Measurements from ENCODE around the gene RND2. TPM values are rescaled to one million over a fixed set of nuclear protein-coding genes. Genes with fewer than 3 reads are reported as not detected.

Gene RND2
- total and polyA plus RNA-seq, 9 of the 15 experiments (the other 6 are each of a cell fraction or from before 2014, with no cell fraction given), result 0.15 to 1.9 (median 0.98) TPM

DNA sequence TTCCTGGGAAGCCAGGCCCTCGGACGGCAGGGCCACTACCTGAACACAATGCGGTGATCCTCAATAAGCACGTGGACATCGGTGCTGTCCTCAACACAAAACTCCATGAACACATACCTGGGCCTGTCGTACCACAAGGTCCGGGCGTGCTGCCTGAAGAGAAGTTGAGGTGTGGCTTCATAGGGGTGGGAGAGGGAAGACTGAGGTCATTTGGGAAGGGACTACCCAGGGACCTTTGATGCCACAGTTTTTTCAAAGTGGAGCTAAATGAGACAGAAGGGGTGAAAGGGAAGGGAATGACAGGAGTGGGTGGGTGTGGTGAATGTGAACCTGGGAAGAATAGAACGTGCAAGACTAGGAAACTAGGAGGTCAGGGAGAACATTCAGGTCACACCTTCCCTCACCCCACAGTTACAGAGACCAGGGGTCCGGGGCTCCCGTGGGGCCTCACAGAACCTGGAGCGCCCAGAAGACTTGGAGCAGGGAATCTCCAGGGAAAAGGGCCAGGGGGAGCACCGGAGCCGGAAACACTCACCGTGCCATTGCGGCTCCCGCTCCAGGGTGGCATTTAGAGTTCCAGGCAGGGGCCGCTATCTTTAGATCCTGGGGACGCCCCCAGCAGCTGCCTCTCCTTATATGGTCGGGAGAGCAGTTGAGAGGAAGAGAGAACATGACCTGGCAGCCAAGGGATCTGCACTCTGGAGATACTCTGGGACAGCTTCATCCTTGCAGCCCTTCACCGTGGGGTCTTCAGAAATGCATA is 45.3 kb upstream of the RND2 start, which contains the start of gene PTGES3L (continued):
- TF ChIP-seq, protein P1, sequence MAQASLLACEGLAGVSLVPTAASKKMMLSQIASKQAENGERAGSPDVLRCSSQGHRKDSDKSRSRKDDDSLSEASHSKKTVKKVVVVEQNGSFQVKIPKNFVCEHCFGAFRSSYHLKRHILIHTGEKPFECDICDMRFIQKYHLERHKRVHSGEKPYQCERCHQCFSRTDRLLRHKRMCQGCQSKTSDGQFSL (CRISPR knock-in tag; IDR thresholded peaks at IDR 0.05), result no peak
- TF ChIP-seq, protein P1 (tag; IDR thresholded peaks at IDR 0.05), result no peak
- TF ChIP-seq ZNF408 (CRISPR knock-in tag; IDR thresholded peaks at IDR 0.05; ENCODE audit: low read depth) (no peak), ESRRA (IDR thresholded peaks at IDR 0.05; ENCODE audit: borderline replicate concordance, low read depth) (peak; percentile 29; the same call in 1 of the 2 replicates), POLR2A (conservative IDR thresholded peaks at IDR 0.05) (peak; percentile 59), CHD1 (IDR thresholded peaks at IDR 0.05; ENCODE audit: low read length) (peak; percentile 16), DDX20 (tag; IDR thresholded peaks at IDR 0.05; ENCODE audit: low read depth) (no peak), NFE2 (IDR thresholded peaks at IDR 0.05; ENCODE audit: low read depth) (no peak)
- TF ChIP-seq, protein P2, sequence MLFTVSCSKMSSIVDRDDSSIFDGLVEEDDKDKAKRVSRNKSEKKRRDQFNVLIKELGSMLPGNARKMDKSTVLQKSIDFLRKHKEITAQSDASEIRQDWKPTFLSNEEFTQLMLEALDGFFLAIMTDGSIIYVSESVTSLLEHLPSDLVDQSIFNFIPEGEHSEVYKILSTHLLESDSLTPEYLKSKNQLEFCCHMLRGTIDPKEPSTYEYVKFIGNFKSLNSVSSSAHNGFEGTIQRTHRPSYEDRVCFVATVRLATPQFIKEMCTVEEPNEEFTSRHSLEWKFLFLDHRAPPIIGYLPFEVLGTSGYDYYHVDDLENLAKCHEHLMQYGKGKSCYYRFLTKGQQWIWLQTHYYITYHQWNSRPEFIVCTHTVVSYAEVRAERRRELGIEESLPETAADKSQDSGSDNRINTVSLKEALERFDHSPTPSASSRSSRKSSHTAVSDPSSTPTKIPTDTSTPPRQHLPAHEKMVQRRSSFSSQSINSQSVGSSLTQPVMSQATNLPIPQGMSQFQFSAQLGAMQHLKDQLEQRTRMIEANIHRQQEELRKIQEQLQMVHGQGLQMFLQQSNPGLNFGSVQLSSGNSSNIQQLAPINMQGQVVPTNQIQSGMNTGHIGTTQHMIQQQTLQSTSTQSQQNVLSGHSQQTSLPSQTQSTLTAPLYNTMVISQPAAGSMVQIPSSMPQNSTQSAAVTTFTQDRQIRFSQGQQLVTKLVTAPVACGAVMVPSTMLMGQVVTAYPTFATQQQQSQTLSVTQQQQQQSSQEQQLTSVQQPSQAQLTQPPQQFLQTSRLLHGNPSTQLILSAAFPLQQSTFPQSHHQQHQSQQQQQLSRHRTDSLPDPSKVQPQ (CRISPR knock-in tag; IDR thresholded peaks at IDR 0.05; ENCODE audit: borderline replicate concordance), result no peak
- TF ChIP-seq, protein P3, sequence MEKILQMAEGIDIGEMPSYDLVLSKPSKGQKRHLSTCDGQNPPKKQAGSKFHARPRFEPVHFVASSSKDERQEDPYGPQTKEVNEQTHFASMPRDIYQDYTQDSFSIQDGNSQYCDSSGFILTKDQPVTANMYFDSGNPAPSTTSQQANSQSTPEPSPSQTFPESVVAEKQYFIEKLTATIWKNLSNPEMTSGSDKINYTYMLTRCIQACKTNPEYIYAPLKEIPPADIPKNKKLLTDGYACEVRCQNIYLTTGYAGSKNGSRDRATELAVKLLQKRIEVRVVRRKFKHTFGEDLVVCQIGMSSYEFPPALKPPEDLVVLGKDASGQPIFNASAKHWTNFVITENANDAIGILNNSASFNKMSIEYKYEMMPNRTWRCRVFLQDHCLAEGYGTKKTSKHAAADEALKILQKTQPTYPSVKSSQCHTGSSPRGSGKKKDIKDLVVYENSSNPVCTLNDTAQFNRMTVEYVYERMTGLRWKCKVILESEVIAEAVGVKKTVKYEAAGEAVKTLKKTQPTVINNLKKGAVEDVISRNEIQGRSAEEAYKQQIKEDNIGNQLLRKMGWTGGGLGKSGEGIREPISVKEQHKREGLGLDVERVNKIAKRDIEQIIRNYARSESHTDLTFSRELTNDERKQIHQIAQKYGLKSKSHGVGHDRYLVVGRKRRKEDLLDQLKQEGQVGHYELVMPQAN (IDR thresholded peaks at IDR 0.05; ENCODE audit: borderline replicate concordance), result peak; percentile 62; the same call in 1 of the 2 replicates
- TF ChIP-seq, protein P4, sequence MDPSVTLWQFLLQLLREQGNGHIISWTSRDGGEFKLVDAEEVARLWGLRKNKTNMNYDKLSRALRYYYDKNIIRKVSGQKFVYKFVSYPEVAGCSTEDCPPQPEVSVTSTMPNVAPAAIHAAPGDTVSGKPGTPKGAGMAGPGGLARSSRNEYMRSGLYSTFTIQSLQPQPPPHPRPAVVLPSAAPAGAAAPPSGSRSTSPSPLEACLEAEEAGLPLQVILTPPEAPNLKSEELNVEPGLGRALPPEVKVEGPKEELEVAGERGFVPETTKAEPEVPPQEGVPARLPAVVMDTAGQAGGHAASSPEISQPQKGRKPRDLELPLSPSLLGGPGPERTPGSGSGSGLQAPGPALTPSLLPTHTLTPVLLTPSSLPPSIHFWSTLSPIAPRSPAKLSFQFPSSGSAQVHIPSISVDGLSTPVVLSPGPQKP (CRISPR knock-in tag; IDR thresholded peaks at IDR 0.05), result no peak
- TF ChIP-seq, protein P5, sequence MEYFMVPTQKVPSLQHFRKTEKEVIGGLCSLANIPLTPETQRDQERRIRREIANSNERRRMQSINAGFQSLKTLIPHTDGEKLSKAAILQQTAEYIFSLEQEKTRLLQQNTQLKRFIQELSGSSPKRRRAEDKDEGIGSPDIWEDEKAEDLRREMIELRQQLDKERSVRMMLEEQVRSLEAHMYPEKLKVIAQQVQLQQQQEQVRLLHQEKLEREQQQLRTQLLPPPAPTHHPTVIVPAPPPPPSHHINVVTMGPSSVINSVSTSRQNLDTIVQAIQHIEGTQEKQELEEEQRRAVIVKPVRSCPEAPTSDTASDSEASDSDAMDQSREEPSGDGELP (CRISPR knock-in tag; IDR thresholded peaks at IDR 0.05; ENCODE audit: borderline replicate concordance), result peak; percentile 43; the same call in 1 of the 2 replicates

Data from K562 (cell line).